ENCODE data around the gene FAM222A.

The FAM222A gene

GRCh38 chr12:109773384-109774011, 59.9 kb downstream of the FAM222A start:
- no peak for DNase-seq (ENCODE audit: low read depth)

GRCh38 chr12:109775172-109775881, 61.7 kb downstream of the FAM222A start:
- peak; percentile 60 for DNase-seq (ENCODE audit: low read depth)

DNA sequence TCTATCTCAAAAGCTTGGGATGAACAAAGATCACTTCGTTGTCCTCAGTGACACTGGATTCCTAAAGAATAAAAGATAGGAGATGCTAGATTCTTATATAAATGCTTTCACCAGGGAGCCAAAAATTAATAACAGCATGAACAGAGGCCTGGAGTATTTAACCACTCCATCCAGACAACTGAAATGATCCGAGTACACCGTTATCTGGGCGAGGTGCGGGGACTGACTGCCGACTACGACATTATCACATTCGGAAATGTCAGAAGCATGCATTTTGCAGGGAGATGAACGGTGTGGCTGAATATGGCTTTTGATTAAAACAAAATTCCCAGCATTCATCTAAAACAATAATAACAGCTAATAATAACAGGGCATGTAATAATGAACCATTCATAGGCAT, 63.0 kb downstream of the FAM222A start:
- DNase-seq (ENCODE audit: low read depth) = no peak

DNA sequence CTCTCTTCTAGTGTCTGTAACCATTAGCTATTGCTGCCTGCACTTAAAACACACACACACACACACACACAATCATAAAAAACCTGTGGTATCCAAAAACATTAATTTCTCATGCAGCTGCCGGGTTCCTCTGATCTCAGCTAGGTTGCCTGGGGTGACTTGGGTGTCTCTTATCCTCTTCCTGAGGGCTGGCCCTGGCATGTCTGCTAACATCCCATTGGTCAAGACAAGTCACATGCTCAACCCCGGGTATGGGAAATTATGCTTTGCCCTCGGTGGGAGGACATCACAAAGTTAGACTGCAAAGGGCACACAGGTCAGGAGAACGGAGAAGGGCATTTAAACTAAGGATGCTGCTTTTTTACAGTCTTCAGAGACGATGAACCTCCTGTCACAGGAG, 63.9 kb downstream of the FAM222A start:
- no peak for DNase-seq (ENCODE audit: low read depth)

- no peak for DNase-seq (ENCODE audit: low read depth)
Observed at GRCh38 chr12:109778684-109779083, 65.1 kb downstream of the FAM222A start.

DNA sequence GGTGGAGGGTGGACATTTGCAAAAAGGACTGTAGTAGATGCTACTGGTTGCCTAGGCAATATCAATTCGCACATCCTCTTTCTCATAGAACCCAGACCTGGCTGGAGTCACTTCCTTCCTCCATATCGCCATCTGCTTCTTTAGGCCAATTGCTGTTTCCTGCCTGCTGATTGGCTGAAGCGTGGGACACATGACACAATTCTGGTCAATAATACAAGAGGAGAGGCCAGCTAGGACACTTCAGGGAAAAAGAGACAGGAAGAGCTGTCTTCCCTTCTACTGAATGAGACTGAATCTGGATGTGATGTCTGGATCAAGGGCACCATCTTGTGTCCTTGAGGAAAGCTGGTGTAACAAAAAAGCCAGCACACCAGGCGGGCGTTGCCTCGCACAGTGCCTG, 65.8 kb downstream of the FAM222A start:
- DNase-seq (ENCODE audit: low read depth) = no peak

DNA sequence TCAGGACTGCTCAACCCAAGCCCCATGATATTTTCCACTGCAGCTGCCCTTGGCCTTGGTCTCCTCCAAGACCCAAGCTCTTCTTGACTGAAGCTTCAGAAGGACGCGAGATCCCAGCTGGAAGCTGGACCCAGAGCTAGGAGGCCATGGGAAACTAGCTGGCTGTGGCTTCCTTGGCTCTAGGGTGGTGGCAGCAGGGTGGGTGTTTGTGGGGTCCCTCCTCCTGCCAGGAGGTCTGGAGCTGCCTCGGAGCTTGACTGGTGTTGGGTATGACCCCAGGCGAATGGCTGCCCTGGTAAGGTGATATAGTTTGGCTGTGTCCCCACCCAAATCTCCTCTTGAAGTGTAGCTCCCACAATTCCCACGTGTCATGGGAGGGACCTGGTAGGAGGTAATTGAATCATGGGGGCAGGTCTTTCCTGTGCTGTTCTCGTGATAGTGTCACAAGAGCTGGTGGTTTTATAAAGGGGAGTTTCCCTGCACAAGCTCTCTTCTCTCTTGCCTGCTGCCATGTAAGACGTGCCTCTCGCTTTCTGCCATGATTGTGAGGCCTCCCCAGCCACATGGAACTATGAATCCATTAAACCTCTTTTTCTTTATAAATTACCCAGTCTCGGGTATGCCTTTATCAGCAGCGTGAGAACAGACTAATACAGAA, 68.2 kb downstream of the FAM222A start:
- DNase-seq (ENCODE audit: low read depth) = no peak

- no peak for DNase-seq (ENCODE audit: low read depth)
Observed at GRCh38 chr12:109782326-109782703, 68.7 kb downstream of the FAM222A start.

DNA sequence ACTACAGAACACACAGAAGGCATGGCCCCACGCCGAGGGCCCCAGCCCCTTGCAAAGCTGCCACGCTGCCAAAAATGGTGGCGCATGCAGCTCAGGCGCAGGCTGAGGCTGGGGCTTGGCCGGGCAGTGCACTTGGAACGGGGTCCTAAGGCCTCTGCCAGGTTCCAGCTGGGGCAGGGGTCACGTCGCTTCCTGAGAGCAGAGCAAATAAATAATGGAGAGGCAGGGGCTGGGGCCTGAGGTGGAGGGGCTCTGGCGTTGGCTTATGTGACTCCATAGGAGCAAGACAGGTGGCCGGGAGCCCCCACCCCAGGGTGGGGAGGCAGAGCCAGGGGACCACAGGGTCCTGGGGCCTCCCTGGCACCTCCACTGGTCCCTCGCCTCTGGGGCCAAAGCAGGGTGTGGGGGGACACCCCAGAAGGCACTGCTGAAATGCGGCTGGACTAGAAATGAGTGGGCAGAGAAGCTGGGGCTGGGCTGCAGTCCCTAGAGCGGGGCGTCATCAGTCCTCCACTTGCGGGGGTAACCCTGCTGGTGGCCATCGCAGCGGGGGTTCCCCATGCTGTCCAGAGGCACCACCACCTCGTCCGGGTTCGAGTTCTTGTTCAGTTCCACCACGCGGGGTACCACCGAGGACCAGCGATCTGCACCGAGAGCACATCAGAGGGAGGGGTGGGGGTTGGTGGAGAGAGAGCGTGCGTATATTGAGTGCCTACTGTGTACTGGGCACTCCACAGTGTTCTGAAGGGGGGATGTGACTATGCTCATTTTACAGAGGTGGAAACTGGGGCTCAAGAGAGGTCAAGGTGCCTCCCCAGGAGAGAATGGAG, 69.7 kb downstream of the FAM222A start:
- no peak for DNase-seq (ENCODE audit: low read depth)

DNA sequence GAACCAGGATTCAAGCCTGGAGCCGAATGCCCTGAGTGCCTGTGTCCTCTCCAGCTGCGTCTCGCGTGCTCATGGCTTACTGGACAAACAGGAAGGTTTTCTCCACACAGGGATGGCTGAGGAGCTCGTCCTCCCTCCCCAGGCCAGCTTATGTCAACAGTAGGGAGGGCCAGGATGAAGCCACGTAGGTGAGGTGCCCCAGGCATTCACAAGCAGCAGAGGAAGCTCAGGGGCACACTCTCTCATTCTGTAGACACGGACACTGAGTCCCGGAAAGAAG, 70.3 kb downstream of the FAM222A start:
- no peak for DNase-seq (ENCODE audit: low read depth)

- DNase-seq (ENCODE audit: low read depth) = no peak
Observed at GRCh38 chr12:109785854-109786253, 72.2 kb downstream of the FAM222A start.

DNA sequence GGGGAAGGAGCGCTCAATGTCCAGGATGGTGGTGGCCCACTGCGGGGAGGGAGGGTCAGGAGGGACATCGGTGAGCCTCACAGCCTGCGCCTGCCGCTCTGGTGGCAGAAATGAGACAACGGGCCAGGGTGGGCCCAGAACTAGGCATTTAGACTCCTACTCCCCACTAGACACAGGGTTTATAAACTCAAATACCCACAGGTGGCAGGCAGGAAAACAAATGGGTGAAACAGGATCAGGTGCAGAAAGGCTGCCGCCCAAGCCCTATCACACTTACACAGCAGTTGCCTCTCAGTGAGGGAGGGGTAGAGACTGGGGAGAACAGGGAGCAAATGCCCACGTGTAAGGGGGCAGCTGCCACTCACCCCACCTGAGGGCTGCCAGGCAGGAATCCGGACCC, 73.2 kb downstream of the FAM222A start:
- DNase-seq (ENCODE audit: low read depth) = no peak

GRCh38 chr12:109789526-109790048, 76.0 kb downstream of the FAM222A start:
- no peak for DNase-seq (ENCODE audit: low read depth)

DNA sequence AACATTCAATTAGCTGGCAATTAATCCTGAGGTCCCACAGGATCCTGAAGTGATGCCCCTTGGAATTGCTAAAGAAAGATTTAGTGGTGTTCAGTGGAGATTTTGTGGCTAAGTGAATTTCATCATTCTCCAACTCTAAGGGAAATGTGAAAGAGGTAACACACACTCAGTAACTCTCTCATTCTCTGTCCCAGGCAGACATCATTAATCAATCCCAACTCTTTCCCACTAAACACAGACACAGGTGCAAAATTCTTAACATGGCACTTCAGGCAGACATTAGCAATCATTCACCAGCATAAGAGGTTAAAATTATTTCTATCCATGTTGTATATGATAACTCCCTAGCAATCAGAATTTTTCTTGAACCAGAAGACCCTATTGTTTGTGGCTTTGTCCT, 79.4 kb downstream of the FAM222A start:
- DNase-seq (ENCODE audit: low read depth) = no peak

- no peak for DNase-seq (ENCODE audit: low read depth)
Observed at GRCh38 chr12:109793411-109793810, 79.8 kb downstream of the FAM222A start.

GRCh38 chr12:109793826-109794501, 80.3 kb downstream of the FAM222A start:
- DNase-seq (ENCODE audit: low read depth) = no peak

DNA sequence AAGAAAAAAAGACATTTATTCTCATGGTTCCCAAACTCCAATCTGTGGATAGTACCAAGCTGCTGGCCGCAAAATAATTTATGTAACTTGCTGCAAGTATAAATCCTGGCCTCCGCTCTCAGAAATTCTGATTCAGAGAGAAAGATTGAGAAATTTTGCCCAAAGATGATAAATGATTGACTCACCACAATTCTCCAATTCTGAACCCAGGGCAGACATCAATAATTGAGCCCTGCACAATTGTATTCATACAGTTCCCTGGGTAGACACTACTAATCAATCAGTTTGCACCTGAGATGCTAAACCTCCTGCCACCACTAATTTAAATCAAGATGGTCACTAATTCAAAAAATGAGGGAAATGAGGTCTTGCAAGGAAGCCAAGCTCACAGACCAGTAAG, 81.4 kb downstream of the FAM222A start:
- no peak for DNase-seq (ENCODE audit: low read depth)

DNA sequence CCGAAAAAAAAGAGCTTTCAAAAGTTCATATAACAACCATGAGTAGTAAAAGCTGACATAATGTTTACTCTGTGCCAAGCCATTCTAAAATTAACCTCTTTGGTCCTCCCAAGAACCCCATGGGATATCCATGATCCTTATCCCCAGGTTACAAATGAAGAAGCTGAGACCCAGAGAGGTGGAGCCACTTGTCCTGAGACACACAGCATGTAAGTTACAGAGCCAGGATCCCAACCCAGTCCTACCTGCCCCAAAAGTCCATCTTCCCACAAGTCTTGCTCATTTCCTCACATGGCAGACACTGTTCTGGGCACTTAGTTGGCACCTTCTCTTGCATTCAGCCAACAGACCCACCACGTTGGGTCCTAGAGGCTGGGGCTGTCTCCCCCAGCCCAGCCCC, 82.4 kb downstream of the FAM222A start:
- DNase-seq (ENCODE audit: low read depth) = no peak

- DNase-seq (ENCODE audit: low read depth) = no peak
Observed at GRCh38 chr12:109797905-109798669, 84.5 kb downstream of the FAM222A start.

DNA sequence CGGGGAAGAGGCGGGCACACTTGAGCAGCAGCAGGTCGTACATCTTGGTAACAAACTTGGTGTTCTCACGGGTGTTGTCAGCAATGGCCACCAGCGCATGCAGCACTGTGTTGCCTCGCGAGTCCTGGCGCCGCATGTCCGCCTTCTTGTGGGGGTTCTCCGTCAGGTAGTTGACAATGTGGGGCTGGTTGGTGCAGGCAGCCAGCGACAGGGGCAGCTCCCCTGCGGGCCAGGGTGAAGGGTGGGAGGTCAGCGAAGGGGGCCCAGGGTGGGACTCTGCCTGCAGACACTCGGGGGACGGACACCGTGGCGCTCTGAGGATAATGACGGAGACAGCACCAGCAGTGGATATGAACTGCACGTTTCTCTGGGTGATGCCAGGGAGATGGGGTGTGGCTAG, 85.1 kb downstream of the FAM222A start:
- DNase-seq (ENCODE audit: low read depth) = no peak

DNA sequence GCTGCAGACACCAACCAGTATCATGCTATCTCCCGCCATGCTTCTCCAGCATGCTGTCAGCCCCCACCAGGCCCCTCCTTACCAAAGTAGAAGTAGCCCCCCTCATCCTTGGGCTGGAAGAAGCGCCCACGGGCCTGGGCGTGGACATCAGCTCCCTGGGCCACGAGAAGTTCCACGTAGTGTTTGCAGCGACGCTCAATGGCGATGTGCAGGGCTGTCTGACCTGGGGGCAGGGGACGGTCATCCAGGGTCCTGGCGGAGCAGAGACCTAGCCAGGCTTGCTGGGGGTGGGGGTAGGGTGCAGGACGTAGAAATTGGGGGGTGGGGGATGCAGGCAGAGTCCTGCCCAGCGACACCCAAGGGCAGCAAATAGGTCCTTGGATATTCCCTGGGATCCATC, 86.9 kb downstream of the FAM222A start:
- DNase-seq (ENCODE audit: low read depth) = no peak
